HepG2 (cell line): ENCODE results near the gene ZNF185. TPM values are rescaled to one million over a fixed set of nuclear protein-coding genes. Genes with fewer than 3 reads are reported as not detected.

Experiments used
- ATAC-seq: fragments of 200-7000 bp; cut with Tn5 transposase; 3 replicates; pipeline ENCODE4 v1.9.1; 2020; ENCODE audit warnings: mild to moderate bottlenecking, moderate library complexity
- BruUV-seq: library from RNA; stranded (reverse); fragments of 400-500 nt; replicated peaks from 2 replicates; lab custom pipeline; 2021; lab: Mats Ljungman, UMichigan
- CTCF ChIA-PET: fragments of 300-600 bp; formaldehyde crosslinking; extraction: SDS; loops from one replicate; lab custom pipeline; 2021; ENCODE audit warnings: low total read pairs, inconsistent platforms, low intra/inter-chr PET ratio; lab: Yijun Ruan, JAX
- POLR2A ChIA-PET: fragments of 350-600 bp; sonication (Branson Sonifier 250); formaldehyde crosslinking; loops from one replicate; lab custom pipeline; 2020; ENCODE audit warnings: antibody characterized with exemption, inconsistent platforms; lab: Yijun Ruan, JAX
- DNase-seq: peaks from one replicate; pipeline ENCODE4 v3.0.0-alpha.2; 2015; ENCODE audit warnings: low spot score
- FAIRE-seq: peaks from 3 replicates; lab custom pipeline; 2011; peaks lifted over from hg19 to GRCh38; lab: Jason Lieb, UNC
- H2AFZ ChIP-seq: one replicate; pipeline ENCODE4 v1.6.1; 2011; ENCODE audit warnings: low read length, inconsistent platforms
- H3K27ac ChIP-seq: fragments of 300-600 bp; 3 replicates; pipeline ENCODE4 v1.8.0; 2011; ENCODE audit warnings: mixed run types, mild to moderate bottlenecking, mixed read lengths, low read length, inconsistent platforms; ENCODE audit not compliant: insufficient read depth; ENCODE audit errors: extremely low read length
- H3K27me3 ChIP-seq, 2 experiments: fragments of 200-600 bp in 1 of 2; 2 replicates in 1 of 2; 3 replicates in 1 of 2; pipeline versions ENCODE4 v1.6.0 to v1.8.0; 2011; ENCODE audit warnings: low read length in 2 of 2, mild to moderate bottlenecking in 2 of 2, moderate library complexity in 2 of 2, inconsistent platforms in 1 of 2; ENCODE audit not compliant: insufficient read depth in 2 of 2, control insufficient read depth in 1 of 2
- H3K36me3 ChIP-seq, 2 experiments: fragments of 200-600 bp in 1 of 2; replicated peaks in 1 of 2; 2 replicates in 1 of 2; 3 replicates in 1 of 2; pipeline versions ENCODE4 v1.5.1 to v1.8.0; 2011; ENCODE audit warnings: low read length in 2 of 2, inconsistent platforms in 1 of 2; ENCODE audit not compliant: insufficient read depth in 2 of 2, control insufficient read depth in 1 of 2
- H3K4me1 ChIP-seq: 2 replicates; pipeline ENCODE4 v1.5.1; 2012; ENCODE audit warnings: low read length, inconsistent platforms; ENCODE audit not compliant: insufficient read depth
- H3K4me2 ChIP-seq: 2 replicates; pipeline ENCODE4 v1.6.0; 2011; ENCODE audit warnings: low read depth, low read length, inconsistent platforms
- H3K4me3 ChIP-seq, 3 experiments: fragments of 200-600 bp in 1 of 3; sonication (generic), shearing (Covaris generic) in 1 of 3; replicated peaks in 1 of 3; 2 replicates each; pipeline ENCODE4 v1.5.1; 2011 to 2016; ENCODE audit warnings: low read length in 3 of 3, inconsistent platforms in 2 of 3, low read depth in 2 of 3, mild to moderate bottlenecking in 2 of 3, control low read depth in 1 of 3, mixed read lengths in 1 of 3; ENCODE audit not compliant: insufficient read depth in 1 of 3
- H3K79me2 ChIP-seq: one replicate; pipeline ENCODE4 v1.6.1; 2011; ENCODE audit warnings: low read length, inconsistent platforms; ENCODE audit not compliant: insufficient read depth
- H3K9ac ChIP-seq: 2 replicates; pipeline ENCODE4 v1.6.0; 2011; ENCODE audit warnings: mild to moderate bottlenecking, low read depth, low read length, inconsistent platforms; ENCODE audit not compliant: insufficient read depth
- H3K9me3 ChIP-seq: 2 replicates; pipeline ENCODE4 v1.5.1; 2012; ENCODE audit warnings: mild to moderate bottlenecking, low read length
- H4K20me1 ChIP-seq: 2 replicates; pipeline ENCODE4 v1.6.0; 2011; ENCODE audit warnings: inconsistent platforms, mild to moderate bottlenecking, low read length, moderate library complexity; ENCODE audit not compliant: insufficient read depth
- AGO2 ChIP-seq: fragments of 200-400 bp; formaldehyde crosslinking; optimal IDR thresholded peaks from 2 replicates; pipeline ENCODE3; 2017; ENCODE audit warnings: mild to moderate bottlenecking, low read depth, low read length, moderate library complexity
- ELF3 ChIP-seq: IDR thresholded peaks from 2 replicates; pipeline ENCODE4 v1.6.1; 2016; ENCODE audit warnings: missing genetic modification reagents, missing compliant biosample characterization
- HNRNPUL1 ChIP-seq: fragments of 200-400 bp; formaldehyde crosslinking; IDR thresholded peaks from 2 replicates; pipeline ENCODE4 v1.6.1; 2017; ENCODE audit warnings: low read depth, mild to moderate bottlenecking, low read length, moderate library complexity
- PAX8 ChIP-seq: sonication (generic); formaldehyde crosslinking; IDR thresholded peaks from 2 replicates; pipeline ENCODE4 v1.8.0; 2022; ENCODE audit warnings: mild to moderate bottlenecking, missing genetic modification reagents, borderline replicate concordance
- SALL2 ChIP-seq: sonication (generic); formaldehyde crosslinking; IDR thresholded peaks from 2 replicates; pipeline ENCODE4 v1.8.1; 2023; ENCODE audit warnings: mild to moderate bottlenecking, missing genetic modification reagents, inconsistent platforms
- SIX4 ChIP-seq: sonication (generic); formaldehyde crosslinking; IDR thresholded peaks from 2 replicates; pipeline ENCODE4 v1.4.0; 2020; ENCODE audit warnings: missing genetic modification reagents
- ZNF260 ChIP-seq: sonication (generic); formaldehyde crosslinking; IDR thresholded peaks from 2 replicates; pipeline ENCODE4 v1.4.0; 2020; ENCODE audit warnings: missing genetic modification reagents, low read depth, mild to moderate bottlenecking, borderline replicate concordance
- ZNF335 ChIP-seq: sonication (generic); formaldehyde crosslinking; IDR thresholded peaks from 2 replicates; pipeline ENCODE4 v1.4.0; 2020; ENCODE audit warnings: missing genetic modification reagents
- ZNF382 ChIP-seq: sonication (generic); formaldehyde crosslinking; IDR thresholded peaks from 2 replicates; pipeline ENCODE4 v1.5.0; 2020; ENCODE audit warnings: missing genetic modification reagents, mild to moderate bottlenecking, borderline replicate concordance
- ZNF552 ChIP-seq: sonication (generic); formaldehyde crosslinking; IDR thresholded peaks from 2 replicates; pipeline ENCODE4 v1.9.0; 2022; ENCODE audit warnings: missing genetic modification reagents, mild to moderate bottlenecking, borderline replicate concordance
- ZNF792 ChIP-seq: IDR thresholded peaks from 2 replicates; pipeline ENCODE4 v1.6.1; 2016
- whole genome bisulfite sequencing: methylation state at CpG from one replicate; pipeline ENCODE4 v1.1.6; 2017; ENCODE audit warnings: low lambda C conversion rate; 5-methylcytosine and 5-hydroxymethylcytosine counted together
- in situ Hi-C: cut with HindIII; loops from 2 replicates; pipeline ENCODE4 v1.10.0; 2017; ENCODE audit warnings: low pct_unique_long_range_greater_than_20kb; ENCODE audit not compliant: extremely low pct_ligation_motif_present
- intact Hi-C: fragments of 100-400 bp; cut with micrococcal nuclease; formaldehyde crosslinking; loops from one replicate; pipeline ENCODE4 v1.10.0; 2022; ENCODE audit not compliant: unreplicated experiment
- polyA plus RNA-seq, 8 experiments: library from polyadenylated mRNA; depleted of rRNA in 3 of 8; stranded (reverse) in 7 of 8; unstranded in 1 of 8; fragments of >200 nt; fragmentation: Illumina TruSeq in 4 of 8; extraction: Trizol in 4 of 8; gene quantifications; 2 replicates each; pipeline versions ENCODE4 v1.2.1 to v1.2.3, GENCODE V29; 2011 to 2016; ENCODE audit warnings: low read depth in 4 of 8, missing spikeins in 1 of 8, mixed read lengths in 1 of 8; ENCODE audit not compliant: insufficient read depth in 1 of 8
- total RNA-seq, 5 experiments: library from RNA; depleted of rRNA; stranded (reverse); fragments of >200 nt; fragmentation: Illumina TruSeq; extraction: Trizol; gene quantifications; 2 replicates each; pipeline ENCODE4 v1.2.3, GENCODE V29; 2016; ENCODE audit warnings: low read depth in 1 of 5
- TF ChIP-seq, protein P1 (sequence below), 2 experiments: IDR thresholded peaks; 2 replicates each; pipeline ENCODE4 v1.6.1; 2011 to 2012; ENCODE audit warnings: low read length in 2 of 2, borderline replicate concordance in 1 of 2, low read depth in 1 of 2, mild to moderate bottlenecking in 1 of 2, moderate library complexity in 1 of 2
- TF ChIP-seq, protein P2 (sequence below): sonication (generic); formaldehyde crosslinking; IDR thresholded peaks from 2 replicates; pipeline ENCODE4 v1.4.0; 2020; ENCODE audit warnings: mild to moderate bottlenecking, low read depth, missing genetic modification reagents
- TF ChIP-seq, protein P3 (sequence below): sonication (generic); formaldehyde crosslinking; IDR thresholded peaks from 2 replicates; pipeline ENCODE4 v1.8.0; 2022; ENCODE audit warnings: low read depth, missing genetic modification reagents
- TF ChIP-seq, protein P4 (sequence below): sonication (generic); formaldehyde crosslinking; IDR thresholded peaks from 2 replicates; pipeline ENCODE4 v1.8.1; 2023; ENCODE audit warnings: mild to moderate bottlenecking, missing genetic modification reagents, borderline replicate concordance
- TF ChIP-seq, protein P5 (sequence below): sonication (generic); formaldehyde crosslinking; IDR thresholded peaks from 2 replicates; pipeline ENCODE4 v1.5.0; 2020; ENCODE audit warnings: missing genetic modification reagents

ZNF185 gene
- total and polyA plus RNA-seq, 2 of the 13 experiments (the other 11 are each of a cell fraction or from before 2014, with no cell fraction given), result 1.6 to 3.4 TPM

DNA sequence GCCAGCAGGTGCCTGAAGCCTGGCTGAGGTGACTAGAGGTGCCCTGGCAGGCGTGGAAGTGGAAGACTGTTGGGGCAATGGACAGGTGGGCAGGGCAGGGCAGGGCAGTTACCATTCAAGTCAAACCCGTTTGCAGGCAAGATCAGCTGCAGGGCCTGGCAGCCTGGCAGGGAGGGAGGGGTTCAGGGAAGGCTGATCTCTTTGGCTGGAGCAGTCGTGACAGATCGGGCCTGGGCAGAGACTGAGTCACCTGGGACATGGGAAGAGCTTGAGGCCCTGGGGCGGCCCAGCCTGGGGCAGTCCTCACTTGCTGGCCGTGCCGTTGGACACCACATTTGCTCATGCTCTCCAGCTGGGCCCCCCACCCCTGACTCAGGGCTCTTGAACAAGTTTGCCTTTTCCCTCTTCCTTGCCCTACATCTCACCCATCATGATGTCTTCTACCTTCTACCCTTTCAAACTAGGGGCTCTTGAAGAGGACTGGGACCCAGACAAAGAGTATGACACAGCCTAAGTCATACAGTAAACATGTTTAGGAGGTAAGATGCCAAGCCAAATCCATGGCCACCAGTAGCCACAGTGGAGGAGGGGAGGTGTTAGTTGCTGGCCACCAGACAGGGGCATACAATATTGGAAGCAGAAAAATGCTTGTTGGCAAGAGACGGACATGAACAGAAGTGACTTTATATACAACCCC, 2.0 kb upstream of the ZNF185 start:
- POLR2A ChIA-PET, result no interaction called here
- no peak for TF ChIP-seq ZNF552 (CRISPR knock-in tag)
- no peak for TF ChIP-seq HNRNPUL1
- no peak for TF ChIP-seq ZNF335 (CRISPR knock-in tag)
- TF ChIP-seq, protein P1, sequence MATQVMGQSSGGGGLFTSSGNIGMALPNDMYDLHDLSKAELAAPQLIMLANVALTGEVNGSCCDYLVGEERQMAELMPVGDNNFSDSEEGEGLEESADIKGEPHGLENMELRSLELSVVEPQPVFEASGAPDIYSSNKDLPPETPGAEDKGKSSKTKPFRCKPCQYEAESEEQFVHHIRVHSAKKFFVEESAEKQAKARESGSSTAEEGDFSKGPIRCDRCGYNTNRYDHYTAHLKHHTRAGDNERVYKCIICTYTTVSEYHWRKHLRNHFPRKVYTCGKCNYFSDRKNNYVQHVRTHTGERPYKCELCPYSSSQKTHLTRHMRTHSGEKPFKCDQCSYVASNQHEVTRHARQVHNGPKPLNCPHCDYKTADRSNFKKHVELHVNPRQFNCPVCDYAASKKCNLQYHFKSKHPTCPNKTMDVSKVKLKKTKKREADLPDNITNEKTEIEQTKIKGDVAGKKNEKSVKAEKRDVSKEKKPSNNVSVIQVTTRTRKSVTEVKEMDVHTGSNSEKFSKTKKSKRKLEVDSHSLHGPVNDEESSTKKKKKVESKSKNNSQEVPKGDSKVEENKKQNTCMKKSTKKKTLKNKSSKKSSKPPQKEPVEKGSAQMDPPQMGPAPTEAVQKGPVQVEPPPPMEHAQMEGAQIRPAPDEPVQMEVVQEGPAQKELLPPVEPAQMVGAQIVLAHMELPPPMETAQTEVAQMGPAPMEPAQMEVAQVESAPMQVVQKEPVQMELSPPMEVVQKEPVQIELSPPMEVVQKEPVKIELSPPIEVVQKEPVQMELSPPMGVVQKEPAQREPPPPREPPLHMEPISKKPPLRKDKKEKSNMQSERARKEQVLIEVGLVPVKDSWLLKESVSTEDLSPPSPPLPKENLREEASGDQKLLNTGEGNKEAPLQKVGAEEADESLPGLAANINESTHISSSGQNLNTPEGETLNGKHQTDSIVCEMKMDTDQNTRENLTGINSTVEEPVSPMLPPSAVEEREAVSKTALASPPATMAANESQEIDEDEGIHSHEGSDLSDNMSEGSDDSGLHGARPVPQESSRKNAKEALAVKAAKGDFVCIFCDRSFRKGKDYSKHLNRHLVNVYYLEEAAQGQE (IDR thresholded peaks at IDR 0.05; ENCODE audit: borderline replicate concordance in 1 of 2, low read depth in 1 of 2, low read length in 2 of 2), result no peak
- TF ChIP-seq, protein P2, sequence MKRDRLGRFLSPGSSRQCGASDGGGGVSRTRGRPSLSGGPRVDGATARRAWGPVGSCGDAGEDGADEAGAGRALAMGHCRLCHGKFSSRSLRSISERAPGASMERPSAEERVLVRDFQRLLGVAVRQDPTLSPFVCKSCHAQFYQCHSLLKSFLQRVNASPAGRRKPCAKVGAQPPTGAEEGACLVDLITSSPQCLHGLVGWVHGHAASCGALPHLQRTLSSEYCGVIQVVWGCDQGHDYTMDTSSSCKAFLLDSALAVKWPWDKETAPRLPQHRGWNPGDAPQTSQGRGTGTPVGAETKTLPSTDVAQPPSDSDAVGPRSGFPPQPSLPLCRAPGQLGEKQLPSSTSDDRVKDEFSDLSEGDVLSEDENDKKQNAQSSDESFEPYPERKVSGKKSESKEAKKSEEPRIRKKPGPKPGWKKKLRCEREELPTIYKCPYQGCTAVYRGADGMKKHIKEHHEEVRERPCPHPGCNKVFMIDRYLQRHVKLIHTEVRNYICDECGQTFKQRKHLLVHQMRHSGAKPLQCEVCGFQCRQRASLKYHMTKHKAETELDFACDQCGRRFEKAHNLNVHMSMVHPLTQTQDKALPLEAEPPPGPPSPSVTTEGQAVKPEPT, result no peak
- no peak for TF ChIP-seq ZNF792 (CRISPR knock-in tag)
- no peak for TF ChIP-seq PAX8 (CRISPR knock-in tag)
- TF ChIP-seq, protein P3, sequence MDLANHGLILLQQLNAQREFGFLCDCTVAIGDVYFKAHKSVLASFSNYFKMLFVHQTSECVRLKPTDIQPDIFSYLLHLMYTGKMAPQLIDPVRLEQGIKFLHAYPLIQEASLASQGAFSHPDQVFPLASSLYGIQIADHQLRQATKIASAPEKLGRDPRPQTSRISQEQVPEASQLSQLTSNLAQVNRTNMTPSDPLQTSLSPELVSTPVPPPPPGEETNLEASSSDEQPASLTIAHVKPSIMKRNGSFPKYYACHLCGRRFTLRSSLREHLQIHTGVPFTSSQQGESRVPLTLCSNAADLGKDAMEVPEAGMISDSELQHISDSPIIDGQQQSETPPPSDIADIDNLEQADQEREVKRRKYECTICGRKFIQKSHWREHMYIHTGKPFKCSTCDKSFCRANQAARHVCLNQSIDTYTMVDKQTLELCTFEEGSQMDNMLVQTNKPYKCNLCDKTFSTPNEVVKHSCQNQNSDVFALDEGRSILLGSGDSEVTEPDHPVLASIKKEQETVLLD (CRISPR knock-in tag), result no peak
- no peak for TF ChIP-seq SALL2
- TF ChIP-seq ZNF260 (CRISPR knock-in tag), result no peak
- no peak for TF ChIP-seq ZNF382 (CRISPR knock-in tag)
- TF ChIP-seq, protein P4, sequence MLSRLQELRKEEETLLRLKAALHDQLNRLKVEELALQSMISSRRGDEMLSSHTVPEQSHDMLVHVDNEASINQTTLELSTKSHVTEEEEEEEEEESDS (CRISPR knock-in tag), result no peak
- no peak for TF ChIP-seq ELF3 (CRISPR knock-in tag)
- TF ChIP-seq, protein P5, sequence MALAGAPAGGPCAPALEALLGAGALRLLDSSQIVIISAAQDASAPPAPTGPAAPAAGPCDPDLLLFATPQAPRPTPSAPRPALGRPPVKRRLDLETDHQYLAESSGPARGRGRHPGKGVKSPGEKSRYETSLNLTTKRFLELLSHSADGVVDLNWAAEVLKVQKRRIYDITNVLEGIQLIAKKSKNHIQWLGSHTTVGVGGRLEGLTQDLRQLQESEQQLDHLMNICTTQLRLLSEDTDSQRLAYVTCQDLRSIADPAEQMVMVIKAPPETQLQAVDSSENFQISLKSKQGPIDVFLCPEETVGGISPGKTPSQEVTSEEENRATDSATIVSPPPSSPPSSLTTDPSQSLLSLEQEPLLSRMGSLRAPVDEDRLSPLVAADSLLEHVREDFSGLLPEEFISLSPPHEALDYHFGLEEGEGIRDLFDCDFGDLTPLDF (CRISPR knock-in tag), result no peak
- no peak for TF ChIP-seq AGO2
- no peak for TF ChIP-seq SIX4 (CRISPR knock-in tag)

More for the DNA sequence above, 2.0 kb upstream of the ZNF185 start:
- no peak for FAIRE-seq
- Histone ChIP-seq H3K9ac (no peak overlapping the region), H2AFZ (no peak overlapping the region), H4K20me1 (no peaks in the 10 kb centered on the region), H3K9me3 (no peaks in the 10 kb centered on the region), H3K36me3 (no peaks in the 10 kb centered on the region), H3K79me2 (no peaks in the 10 kb centered on the region), H3K4me1 (no peaks in the 10 kb centered on the region), H3K27me3 (peaks cover 0 to 16% of the 10 kb centered on the region in 2 experiments; a peak in 3 of 5 replicates), H3K27ac (no peak overlapping the region), H3K4me2 (no peak overlapping the region), H3K4me3 (no peak overlapping the region)
- WGBS, result 100% methylated on average over 1 of the region's 8 CpGs
- in situ Hi-C loops (no loop called here), intact Hi-C loops (no loop called here)
- DNase-seq, result no peak
- CTCF ChIA-PET, result no interaction called here
- BruUV-seq, result no TSS peak
- no peak for ATAC-seq
